RCC 7860 (cell line): ENCODE results near the gene BST1.
"Not testable (repeated sequence)": the region's sequence is repeated elsewhere in the genome, so short reads cannot be mapped to it uniquely, and the experiment has no call there.

ENCODE experiments used
- DNase-seq: peaks from one replicate; pipeline ENCODE4 v3.0.0-alpha.2; 2015; ENCODE audit warnings: low spot score
- FAIRE-seq: peaks from 2 replicates; lab custom pipeline; 2012; peaks lifted over from hg19 to GRCh38; lab: Jason Lieb, UNC

The BST1 gene

DNA sequence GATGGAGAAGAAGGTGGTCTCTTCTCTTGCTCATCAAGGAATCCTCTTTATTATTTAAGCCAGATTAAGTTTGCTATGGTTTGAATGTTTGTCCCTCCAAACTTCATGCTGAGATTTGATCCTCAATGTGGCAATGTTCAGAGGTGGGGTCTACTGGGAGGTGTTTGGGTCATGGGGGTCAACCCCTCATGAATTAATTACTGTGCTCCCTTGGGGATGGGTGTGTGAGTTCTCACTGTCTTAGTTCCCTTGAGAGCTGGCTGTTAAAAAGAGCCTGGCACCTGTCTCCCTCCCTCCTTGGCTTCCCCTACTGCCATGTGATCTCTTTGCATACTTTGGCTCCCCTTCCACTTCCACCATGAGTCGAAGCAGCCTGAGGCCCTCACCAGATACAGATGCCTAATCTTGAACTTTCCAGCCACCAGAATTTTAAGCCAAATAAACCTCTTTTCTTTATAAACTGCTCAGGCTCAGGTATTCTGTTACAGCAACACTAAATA lies 39.3 kb downstream of the BST1 start:
- FAIRE-seq (no peak), DNase-seq (no peak)

DNA sequence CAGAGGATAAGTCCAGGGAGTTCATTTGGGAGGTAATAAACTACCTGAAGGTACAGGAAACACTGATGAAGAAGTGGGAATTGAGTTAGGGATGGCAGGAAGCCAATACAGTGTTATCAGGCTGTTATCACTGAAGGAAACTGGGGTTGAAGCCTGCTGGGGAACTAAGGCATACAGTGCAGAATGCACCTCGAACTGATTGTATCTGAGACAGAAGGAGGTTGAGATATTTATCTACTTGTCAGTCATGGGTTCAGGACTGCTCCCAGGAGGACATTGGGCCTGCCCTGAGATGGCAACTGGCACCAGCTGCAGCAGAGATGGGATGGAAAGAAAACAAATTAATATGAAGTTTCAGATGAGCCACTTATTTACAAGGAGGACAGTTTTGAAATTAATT lies 39.8 kb downstream of the BST1 start:
- no peak for DNase-seq
- FAIRE-seq = no peak

GRCh38 chr4:15744016-15744545 lies 41.2 kb downstream of the BST1 start:
- FAIRE-seq (no peak), DNase-seq (no peak)

DNA sequence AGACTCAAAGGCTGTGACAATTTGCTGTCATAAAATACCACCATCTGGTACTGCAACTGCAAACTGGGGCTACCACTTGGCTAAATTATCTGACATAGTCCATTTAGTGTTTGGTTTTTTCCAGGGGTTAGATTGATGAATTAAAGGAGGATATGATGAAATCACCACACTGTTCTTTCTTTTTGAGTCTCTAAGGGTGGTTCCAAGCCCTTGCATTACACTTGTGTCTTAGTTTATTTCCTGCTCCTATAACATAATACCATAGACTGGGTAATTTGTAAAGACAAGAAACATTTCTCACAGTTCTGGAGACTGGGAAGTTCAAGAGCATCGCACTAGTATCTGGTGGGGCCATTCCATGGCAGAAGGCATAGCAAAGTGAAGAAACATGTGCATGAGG lies 43.2 kb downstream of the BST1 start:
- FAIRE-seq (no peak), DNase-seq (no peak)

- no peak for DNase-seq
- FAIRE-seq = no peak
Observed at GRCh38 chr4:15749001-15749400, 46.1 kb downstream of the BST1 start.

DNA sequence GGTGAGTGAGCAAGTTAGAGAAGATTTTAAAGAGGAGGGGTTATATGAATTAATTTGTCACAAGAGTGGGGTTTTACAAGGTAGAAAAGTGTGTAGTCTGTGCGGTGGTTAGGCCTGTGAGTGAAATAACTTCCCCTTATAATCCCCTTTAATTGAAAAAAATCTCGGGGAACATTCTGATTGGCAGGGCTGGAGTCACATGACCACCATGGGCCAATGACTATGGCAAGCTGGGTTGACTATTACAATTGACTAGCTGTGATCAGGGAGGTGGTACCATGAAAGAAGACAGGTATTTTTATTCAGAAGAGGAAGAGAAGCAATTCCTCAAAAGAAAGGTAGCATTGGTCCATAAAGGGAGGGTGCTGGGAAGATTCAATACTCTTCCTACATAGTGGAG lies 48.3 kb downstream of the BST1 start:
- FAIRE-seq = no peak
- DNase-seq = no peak

- no peak for DNase-seq
Observed at GRCh38 chr4:15753081-15753480, 50.2 kb downstream of the BST1 start.

GRCh38 chr4:15753786-15754185 lies 50.9 kb downstream of the BST1 start:
- DNase-seq (no peak), FAIRE-seq (no peak)

More at GRCh38 chr4:15753081-15753480, 50.2 kb downstream of the BST1 start:
- no peak for FAIRE-seq

DNA sequence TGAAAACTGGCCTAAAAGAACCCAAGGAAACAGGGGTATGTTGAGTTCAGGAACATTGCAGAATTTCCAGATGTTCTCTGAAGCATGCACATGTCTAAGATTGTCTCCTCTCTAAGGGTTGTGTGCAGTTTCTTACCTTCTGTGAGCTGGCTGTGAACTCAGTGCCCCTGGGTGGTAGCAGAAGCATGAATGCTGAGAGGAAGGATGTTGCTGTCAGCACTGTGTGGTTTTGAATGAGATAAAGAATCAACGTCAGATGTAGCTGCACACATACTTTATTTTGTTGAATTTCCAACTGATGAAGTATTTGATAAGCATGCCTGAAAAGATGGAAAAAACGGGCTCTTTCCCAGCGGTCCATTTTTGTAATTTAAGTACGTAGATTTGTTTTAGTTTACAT lies 51.5 kb downstream of the BST1 start:
- DNase-seq (no peak), FAIRE-seq (no peak)

- DNase-seq (no peak), FAIRE-seq (no peak)
Observed at GRCh38 chr4:15755321-15756155, 52.7 kb downstream of the BST1 start.

- FAIRE-seq = no peak
- peak; percentile 23 for DNase-seq
Observed at GRCh38 chr4:15756361-15756861, 53.5 kb downstream of the BST1 start.

GRCh38 chr4:15757054-15757453 lies 54.2 kb downstream of the BST1 start:
- no peak for FAIRE-seq
- DNase-seq = no peak

GRCh38 chr4:15758294-15758693 lies 55.4 kb downstream of the BST1 start:
- no peak for DNase-seq
- FAIRE-seq = no peak

- not testable (repeated sequence) for FAIRE-seq
Observed at GRCh38 chr4:15762460-15762859, 59.6 kb downstream of the BST1 start.

DNA sequence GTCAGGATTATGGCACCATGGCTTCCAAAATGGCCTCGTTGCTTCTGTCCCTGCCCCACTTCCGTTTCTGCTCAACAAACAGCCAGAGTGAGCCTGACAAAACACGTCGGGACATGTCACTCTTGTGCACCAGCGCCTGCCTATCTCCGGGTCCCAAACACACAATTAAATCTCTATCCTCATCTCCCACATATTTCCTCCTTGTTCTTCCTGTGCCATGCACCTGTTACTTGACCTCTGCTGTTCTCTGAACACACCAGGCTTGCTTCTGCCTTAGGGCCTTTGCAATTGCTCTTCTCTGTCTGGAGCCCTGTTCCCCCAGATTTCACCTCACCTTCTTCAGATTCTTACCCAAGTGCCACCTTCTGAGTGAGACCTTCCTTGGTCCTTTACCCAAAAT lies 62.5 kb downstream of the BST1 start:
- FAIRE-seq (no peak), DNase-seq (no peak)

More at GRCh38 chr4:15762460-15762859, 59.6 kb downstream of the BST1 start:
- not testable (repeated sequence) for DNase-seq

GRCh38 chr4:15765910-15766697 lies 63.2 kb downstream of the BST1 start:
- FAIRE-seq (no peak), DNase-seq (no peak)

DNA sequence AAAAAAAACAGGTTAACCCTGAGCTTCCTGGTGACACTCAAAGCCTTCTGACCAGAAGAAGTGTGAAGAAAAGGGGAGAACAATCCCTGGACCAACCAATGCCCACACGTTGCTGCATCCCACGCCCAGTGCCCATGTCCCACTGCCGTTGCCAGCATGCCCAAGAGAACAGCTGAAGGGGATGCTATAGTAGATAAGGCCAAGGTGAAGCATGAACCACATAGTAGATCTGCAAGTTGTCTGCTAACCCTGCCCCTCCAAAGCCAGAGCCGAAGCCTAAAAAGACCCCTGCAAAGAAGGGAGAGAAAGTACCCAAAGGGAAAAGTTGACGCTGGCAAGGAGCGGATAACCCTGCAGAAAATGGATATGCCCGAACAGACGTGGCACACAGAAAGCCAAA lies 64.0 kb downstream of the BST1 start:
- FAIRE-seq (no peak), DNase-seq (no peak)

DNA sequence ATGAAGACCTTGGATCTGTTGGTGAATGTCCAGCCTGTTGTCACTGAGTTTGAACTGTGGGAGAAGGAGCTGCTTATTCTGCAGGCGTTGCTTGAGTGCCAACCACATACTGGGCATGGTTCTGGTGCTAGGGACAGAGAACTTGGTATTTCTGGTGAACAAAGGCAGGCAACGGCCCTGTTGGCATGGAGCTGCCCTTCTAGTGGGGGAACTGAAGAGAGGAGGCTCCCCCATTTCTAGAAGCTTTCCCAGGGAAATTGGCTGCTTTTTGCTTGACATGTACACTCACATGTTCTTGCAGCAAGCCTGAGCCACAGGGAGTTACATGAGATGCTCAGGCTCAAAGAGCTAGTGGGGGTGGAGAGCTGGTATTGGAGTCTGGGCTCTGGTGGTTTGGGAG lies 66.3 kb downstream of the BST1 start:
- DNase-seq = no peak
- FAIRE-seq = no peak

DNA sequence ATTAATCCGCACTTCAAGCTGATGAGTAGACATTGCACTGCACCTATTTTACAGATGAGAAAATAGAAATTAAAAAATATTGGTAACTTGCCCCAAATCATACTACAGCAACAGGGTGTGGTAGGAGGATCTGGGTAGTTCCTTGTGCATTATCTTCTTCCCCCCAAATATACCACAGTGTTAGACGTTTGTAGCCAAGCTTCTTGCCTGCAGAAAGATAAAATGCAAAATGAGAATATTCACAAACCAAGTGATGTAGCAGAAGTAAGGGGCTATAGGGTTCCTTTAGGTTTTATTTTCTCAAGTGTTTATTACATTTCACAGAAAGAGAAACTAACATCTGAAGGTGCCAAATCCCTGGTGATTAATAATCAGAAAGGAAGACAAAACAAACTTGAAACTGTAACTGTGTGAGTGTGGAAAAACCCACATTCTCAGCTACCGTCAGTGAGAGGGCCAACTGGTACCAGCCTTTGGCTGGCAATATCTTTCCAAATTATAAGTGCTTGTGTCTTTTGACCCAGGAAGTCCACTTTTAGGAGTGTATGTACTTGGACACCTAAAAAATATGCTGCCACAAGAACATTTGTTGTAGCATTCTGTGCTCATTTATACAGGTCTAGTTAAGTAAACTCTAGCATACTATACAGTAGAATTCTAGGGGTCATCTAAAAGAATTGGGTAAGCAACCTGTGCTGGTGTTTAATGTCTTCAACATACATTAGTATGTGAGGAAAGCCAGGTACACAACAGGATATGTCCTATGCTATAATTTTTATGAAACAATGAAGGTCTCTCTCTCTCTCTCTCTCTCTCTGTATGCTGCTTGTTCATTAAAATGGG lies 68.6 kb downstream of the BST1 start:
- FAIRE-seq = no peak
- no peak for DNase-seq

DNA sequence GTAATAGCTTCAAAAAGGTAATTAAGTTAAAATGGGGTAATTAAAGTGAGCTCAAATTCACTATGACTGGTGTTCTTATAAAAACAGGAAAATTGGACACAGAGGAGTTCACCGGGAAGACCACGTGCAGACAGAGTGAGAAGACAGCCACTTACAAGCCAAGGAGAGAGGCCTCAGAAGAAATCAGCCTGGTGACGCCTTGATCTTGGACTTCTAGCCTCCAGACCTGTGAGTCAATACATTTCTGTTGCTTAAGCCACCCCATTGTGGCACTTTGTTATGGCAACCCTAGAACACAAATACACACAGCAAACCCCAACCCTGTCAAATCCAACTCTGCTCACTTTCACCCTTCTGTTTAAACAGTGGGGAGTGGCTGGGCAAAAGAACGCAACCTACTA lies 71.2 kb downstream of the BST1 start:
- FAIRE-seq = no peak
- no peak for DNase-seq
